Middle frontal gyrus (tissue), 1 donor: Measurements from ENCODE around the gene ATP1A2.

Experiments used
- DNase-seq: peaks from one replicate; pipeline ENCODE4 v3.0.0-alpha.2; 2015; ENCODE audit warnings: low spot score; ENCODE audit errors: extremely low spot score

The ATP1A2 gene

DNA sequence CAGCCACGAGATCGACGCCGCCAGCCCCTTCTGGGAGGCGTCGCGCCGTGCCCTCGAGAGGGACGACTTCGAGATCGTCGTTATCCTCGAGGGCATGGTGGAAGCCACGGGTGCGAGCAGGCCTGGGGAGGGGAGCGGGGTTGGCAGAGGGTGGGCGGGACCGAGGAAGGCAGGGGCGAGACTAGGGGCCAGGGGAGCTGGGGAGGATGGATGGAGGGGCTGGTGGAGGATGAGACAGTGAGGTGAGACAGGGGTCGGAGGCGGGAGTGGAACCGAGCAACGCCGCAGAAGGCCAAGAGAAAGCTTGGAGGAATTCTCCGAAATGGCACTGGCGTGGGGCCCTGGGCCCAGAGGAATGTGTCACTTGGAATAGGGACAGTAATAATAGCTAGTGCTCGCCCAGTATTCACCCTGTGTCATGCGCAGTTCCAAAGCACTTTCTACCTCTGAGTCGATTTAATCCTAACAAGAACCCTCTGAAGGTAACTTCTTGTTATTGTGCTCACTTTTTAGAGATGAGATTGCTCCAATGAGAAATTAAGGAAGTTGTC lies 30.7 kb upstream of the ATP1A2 start:
- no peak for DNase-seq

DNA sequence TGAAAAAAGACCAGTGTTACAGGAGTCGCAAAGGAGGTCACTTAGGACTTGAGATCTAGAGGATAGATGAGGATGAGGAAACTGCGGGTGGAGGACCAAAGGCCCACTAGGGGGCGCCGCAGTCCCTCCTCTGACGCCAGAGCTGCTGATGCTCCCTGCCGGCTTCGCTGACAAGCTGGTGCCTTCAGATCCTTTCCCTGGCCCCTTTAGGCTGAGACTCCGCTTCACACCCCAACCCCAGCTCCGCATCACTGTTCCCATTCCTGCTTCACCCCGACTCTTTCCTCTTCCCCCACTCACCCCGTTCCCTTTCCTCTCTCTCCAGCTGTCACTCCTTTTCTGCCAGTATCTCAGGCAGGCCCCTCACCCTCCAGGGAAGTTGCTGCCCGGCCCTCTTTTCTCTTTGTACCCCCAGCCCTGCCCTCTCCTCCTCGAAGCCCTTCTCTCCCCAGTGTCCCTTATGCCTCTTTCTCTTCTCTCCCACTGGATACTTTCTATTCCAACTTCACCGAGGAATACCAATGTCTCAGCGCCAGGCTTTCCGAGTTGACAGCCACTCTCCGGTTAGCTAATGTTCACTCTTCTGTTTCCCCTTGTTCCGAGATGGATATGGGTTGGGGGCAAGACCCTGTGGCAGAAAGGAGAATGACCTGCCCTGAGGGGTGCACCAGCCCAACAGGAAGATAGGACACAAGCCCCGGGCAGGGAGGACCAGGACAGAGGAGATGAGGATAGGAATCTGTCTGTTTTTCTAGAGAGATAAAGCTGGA lies 29.7 kb upstream of the ATP1A2 start:
- peak; percentile 93 for DNase-seq

DNA sequence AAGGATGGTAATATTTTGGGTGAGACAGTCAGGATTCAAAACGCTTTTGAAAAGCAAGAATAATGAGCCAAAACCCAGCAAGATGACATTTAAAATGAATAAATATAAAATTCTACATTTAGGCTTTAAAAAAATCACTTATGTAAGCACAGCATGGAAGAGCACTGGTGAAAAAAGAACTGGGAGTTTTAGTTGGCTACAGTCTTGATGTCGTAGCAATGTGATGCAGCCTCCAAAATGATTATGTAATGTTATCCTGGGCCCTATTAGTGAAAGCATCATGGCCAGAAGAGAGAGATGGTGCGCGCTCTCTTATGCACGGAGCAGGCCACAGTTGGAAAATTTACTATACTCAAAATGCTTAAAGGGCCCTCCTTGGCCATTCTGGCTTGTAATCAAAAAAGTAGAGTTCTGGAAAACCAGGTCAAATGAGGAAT lies 29.1 kb upstream of the ATP1A2 start:
- DNase-seq, result no peak

DNA sequence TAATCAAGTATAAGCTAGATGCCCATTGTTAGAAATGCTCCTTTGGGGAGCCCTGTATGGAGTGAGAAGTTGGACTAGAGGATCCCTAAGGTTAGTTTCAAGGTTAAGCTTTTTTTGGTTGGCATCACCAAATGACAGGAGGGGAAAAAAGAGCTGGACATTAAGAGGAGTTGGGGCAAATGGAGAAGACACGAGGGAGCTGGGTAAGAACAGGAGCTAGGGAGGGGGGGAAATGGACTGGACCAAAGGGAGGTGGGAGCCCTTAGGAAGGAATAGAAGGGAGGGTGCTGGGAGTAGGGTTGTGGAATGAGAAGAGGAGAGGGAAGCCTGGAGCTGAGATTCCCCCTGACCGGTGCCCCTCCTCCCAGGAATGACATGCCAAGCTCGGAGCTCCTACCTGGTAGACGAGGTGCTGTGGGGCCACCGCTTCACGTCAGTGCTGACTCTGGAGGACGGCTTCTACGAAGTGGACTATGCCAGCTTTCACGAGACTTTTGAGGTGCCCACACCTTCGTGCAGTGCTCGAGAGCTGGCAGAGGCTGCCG lies 28.4 kb upstream of the ATP1A2 start:
- no peak for DNase-seq

DNA sequence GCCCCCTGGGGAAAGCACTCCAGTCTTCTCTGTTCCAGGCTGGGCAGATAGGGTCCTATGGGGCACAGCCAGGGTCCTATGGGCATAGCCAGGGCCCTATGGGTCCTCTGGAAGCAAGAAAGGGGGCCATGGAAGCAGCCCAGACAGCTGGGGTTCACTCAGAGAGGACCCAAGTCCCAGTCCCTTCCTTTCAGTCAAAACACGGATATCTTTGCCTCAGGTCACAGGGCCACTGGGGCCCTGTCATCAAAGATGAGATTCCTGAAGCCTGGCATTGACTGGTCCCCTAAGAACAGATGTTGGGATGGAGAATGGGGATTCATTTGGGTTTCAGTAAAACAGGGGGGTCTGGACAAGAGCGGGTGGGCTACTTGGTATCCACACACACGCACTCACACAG lies 25.7 kb upstream of the ATP1A2 start:
- DNase-seq, result no peak

DNA sequence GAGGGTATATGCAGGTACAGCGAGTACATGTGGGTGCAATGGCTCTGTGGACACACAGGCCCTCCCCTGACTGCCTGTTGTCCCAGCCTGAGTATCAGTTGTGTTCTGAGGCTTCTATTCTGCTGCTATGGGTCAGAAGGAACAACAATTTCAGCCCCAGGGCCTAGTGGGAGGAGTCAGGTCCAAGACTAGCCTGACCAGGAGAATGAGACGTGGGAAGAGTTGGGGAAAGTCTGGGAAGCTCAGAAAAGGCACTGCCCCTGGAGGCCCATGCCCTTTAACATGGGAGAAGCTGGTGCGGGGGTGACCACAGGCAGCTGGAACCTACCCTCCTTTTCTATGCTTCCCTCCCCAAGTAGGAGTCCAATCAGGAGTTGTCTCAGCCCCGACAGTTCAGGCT lies 24.8 kb upstream of the ATP1A2 start:
- no peak for DNase-seq

DNA sequence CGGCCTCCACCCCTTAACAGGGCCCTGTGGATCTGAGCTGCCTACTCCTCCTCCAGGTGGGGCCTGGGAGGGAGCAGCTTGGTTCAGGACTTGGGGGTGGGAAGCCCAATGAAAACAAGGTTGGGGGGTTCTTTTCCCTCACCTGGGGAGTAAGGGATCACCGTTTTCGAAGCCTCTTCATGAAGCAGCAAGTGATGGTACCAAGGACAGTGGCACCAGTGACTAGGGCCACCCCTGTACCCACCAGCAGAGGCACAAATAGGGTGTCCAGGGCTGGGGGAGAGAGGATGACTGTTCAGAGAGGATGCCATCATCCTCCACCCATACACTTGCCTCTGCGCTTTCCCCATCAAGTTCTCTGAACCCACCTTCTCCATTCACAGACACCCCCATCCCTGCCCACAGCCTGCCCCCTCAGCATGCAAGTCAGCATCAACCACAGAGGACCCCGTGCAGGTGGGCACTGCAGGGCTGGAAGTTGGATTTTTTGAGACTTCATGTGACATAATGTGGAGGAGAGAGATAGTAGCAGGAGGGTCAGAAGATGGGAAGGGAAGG lies 23.8 kb upstream of the ATP1A2 start:
- no peak for DNase-seq

DNA sequence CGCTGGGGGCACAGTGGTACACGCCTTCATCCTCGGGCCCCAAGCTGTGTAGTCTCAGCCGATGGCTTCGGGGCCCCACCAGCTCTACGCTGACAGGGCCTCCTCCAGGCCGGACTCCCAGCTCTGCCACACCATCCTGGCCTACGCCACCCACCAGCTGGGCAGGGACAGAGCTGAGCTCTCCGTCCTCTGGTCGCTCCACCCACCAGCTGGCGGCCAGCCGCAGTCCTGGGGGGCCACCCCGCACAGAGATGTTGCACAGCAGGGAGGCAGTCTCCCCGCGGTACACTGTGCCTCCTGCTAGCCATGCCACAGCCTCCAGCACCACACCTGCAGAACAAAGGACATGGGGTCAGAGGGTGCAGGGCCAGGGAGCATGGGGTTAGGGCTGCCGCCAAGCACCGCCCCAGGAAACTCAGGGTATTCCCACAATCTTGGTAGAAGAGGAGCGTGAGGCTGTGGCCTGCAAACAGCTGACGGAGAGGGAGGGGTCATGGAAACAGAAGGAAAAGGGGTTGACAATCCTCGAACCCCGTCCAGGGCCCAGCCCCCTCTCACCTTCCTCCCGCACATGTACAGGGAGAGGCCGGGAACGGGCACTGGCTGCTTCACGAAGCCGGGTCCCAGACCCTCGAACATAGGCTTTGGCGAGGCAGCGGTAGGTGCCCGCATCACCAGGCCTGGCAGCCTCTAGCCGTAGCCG lies 23.0 kb upstream of the ATP1A2 start:
- no peak for DNase-seq

DNA sequence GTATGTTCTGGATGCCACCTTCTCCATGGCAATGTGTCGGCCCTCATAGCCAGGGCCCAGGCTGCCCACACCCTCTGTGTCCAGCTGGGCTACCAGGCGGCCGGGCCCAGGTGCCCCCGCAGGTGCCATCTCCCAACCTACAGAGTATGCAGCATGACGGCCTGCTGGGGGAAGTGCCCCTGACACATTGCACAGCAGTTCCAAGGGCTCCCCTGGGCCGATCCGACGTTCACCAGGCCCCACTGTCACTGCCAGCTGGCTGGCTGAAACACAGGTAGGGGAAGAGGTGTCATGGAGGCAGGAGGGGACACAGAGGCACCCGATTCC lies 22.5 kb upstream of the ATP1A2 start:
- no peak for DNase-seq

DNA sequence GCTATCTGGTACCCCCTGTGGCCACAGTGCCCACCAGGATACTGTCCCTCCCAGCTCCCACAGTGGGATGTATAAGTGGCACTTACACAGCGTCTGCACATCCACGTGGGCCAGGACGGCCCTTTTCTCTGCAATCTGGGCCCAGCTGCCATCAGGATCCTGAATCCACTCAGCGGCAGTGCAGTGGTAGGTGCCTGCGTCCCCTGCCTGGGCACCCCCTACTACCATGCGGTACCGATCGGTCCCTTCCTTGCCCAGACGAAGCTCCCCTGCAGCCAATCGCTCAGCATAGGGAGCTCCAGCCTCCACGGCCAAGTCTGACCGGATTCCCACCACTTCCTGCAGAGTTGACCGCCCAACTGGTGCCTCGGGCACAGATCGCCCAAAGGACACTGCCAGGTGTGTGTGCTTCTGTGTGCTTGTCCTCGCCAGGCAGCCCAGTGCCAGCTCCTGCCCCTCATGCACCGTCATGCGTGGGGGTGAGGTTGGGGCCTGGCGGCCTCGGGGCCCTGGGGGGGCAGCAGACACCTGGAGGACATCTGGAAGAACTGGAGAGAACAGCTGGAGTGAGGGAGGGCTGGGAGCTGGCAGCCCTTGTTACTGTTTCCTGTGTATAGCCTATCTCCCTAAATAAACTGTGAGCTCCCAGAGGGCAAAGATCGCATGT lies 21.8 kb upstream of the ATP1A2 start:
- no peak for DNase-seq

DNA sequence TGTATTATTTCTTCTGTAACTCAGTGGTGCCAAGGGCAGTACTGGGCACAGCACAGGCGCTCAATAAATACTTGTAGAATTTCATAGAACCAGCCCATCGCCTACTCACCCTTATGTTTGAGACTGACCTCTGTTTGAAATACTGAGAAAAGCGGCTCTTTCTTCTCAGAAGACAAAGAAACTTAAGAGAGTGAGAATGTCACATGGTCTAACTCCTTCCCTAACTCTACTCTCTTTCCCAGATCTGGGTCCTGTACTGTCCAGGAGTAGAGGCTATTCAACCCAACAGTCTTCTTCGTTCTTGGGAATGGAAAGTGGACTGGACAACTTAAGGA lies 21.3 kb upstream of the ATP1A2 start:
- no peak for DNase-seq

DNA sequence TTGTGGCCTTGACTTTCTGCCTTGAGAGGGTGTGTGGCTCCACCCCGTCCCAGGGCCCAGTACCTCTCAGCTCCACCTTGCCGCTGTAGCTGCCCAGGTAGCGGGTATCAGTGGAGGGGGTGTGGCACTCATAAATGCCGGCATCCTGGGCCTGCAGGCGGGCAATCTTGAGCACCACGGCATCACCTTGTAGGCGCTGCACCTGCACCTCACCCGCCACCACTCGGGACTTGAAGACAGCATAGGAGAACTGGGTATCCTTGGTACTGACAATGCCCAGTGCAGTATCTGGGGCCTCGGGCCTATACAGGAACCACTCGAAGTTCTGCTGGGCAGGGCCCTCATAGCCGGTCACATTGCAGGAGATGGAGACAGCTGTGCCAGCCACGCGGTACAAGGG lies 20.8 kb upstream of the ATP1A2 start:
- DNase-seq, result no peak

DNA sequence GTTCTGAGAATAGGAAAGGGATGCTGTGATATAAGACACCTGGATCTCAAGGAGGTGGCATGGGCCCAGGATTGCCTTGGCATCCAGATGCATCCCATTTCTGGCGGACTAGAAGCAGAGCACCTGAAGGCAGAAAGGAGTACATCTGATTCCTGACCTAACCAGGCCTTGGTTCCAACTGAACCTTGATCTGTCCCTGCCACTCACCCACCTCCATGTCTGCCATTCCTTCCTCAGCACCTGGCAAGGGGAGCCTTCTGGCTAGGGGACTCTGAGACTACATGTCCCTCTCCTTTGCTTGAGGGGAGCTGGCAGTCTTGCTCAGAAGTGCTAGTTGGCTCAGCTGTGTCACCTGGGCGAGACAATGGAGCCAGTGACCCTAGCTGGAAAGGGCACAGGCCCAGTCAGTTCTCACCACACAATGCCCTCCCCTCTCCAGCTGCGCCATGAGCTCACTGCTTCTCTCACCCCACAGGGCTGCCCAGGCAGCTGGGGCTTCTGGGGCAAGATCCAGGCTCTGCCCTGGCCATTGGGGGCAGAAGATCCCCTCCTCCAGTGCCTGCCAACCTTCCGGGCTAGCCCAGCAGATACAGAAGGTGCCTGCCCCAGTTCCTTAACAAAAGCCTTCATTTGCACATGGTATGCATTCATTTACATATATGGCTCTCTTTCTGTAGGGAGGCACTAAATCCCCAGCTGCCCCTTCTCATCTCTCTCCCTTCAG lies 20.0 kb upstream of the ATP1A2 start:
- peak; percentile 67 for DNase-seq

DNA sequence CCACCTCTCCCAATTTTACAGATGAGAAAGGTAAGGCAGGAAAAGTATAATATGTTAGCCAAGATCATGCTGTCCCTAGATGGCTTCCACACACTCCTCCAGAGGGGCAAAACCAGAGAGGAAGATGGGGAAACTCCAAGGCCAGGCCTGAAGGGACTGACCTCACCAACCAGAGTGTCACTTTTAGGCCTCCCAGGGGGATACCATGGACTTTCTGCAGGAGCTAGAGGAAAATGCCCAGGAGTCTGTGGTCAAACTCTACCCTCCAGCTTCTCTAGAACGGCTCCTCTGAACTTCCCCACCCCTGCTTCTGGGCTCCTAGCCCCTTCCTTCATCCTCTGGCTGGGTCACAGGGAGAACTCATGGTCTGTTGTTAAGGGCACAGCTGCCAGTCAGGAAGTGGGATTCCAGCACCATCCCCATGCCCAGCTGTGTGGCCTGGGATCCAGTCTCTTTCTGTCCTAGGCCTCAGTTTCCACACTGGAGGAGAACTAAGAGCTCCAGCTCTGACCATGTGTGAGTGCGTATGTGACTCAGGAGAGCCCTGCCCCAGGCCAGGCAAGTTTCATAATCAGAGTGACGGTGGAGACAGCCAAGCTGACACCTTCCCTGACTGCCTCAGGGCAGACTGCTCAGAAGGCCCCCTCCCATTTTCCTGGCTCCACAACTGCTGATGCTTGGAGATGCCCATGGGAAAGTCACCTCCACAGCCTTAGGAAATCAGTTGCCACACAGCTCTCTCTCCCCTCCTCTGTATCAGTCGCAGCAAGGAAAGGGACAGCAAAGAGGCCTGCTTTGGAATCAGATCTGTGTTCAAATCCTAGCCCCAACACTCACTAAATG lies 19.1 kb upstream of the ATP1A2 start:
- DNase-seq, result no peak

DNA sequence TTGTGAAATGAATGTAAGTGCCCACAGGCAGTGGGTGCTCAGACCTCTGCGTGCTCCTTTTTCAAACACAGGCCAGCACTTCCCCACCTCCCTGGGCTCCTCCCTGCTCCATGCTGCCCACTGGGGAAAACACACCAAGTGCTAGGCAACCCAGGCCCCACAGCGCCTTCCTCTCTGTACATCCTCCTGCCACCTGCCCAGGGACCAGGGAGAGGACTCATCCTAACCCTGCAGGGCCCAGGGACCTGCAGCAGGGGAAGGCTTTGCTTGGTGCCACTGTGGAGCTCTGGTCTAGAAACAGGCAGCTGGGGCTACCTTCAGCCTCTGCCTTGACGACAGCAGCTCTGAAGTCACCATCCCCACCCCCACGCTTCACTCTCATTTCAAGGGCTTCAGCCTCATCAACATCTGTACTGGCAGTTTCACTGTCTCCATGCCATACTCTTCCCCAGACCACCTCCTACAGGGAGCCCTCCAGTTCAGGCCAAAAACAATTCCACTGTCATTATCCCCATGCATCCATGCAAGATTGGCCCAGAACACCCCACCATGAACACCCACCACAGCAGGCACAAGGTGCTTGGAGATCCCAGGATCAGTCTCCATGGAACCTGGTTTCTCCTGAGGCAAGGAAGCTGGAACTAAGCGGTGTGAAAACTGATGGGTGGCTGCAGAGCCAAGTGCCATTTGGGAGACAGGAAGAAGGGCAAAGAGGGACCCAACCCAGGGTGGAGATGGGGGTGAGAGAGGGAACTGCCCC lies 18.2 kb upstream of the ATP1A2 start:
- DNase-seq, result no peak

DNA sequence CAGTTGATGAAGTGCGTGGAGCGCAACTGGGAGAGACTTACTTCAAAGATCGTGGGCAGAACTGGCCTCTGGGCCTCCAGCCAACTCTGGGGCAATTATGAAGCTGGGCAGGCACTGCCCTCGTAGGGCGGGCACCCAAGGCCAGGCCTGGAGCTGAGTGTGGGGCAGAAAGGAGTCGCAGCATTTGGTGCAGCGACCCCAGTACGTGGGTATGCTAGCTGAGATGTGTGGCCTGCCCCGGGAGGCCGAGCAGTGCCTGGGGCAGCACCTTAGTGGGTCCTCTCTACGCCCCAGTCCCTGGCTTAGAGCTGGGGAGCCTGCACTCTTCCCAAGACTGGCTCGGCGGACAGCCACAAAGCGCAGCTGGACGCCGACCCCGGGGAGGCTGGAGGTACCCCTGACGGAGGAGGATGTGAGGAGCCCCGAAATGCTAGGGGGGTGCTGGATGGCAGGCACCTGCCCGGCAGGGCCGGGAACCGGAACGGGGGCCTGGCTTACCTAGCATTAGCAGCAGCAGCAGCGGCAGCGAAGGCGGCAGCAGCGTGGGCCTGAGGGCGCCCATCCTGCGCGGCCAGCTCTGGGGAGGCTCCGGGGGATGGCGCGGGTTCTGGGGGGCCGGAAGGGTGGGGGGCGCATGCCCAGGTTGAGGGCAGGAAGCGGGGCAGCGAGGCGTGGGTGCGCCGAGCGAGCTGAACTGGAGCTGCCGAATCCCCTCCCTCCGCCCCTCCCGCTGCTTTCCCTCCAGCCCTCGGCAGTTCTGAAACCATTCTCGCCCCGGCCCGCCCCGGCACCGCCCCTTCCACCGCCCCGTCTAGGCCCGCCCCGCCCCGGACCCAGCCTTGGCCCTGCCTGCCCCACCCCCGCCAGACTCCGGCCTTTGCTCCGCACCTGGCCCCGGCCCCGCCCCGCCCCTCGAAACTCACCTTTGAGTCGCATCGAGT lies 17.4 kb upstream of the ATP1A2 start, which contains the start of gene IGSF8:
IGSF8 (minus strand) TSS at position 709 of the 941 bp plus-strand sequence; CDS start at position 562, 147 bp downstream.
- DNase-seq, result no peak

DNA sequence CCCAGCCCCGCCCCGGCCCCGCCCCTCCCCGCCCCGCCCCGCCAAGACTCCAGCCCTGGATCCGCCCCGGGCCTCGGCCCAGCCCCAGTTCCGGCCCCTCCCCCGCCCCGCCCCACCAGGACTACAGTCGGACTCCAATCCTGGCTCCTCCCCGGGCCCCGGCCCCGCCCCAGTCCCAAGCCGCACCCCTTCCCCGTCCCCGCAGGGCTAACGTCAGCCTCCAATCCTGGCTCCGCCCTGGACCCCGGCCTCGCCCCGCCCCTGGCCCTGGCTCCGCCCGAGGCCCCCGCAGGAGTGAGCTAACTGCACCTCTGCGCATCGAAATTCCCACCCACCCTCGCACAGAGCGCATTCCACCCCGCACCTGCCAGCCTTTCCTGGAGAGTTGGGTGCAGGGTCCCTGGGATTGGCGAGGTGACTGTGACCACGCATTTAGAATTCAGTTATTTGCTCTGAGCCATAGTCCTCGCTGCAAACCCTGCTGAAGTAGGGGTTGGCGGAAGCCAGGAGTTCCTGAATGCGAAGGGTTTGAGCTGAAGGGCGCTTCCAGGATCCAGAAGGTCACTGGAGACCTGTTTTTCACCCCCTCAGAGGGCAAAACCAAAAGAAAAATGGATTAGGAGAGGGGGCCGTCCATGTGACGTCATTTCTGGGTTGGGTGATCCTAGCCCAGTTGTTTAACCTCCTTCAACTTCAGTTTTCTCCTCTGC lies 16.6 kb upstream of the ATP1A2 start:
- peak; percentile 88 for DNase-seq
